Raji (cell line): ENCODE measurements around the gene FAM3A.

Experiments used
- POLR2A ChIP-seq: IDR thresholded peaks from 2 replicates; pipeline ENCODE4 v1.6.1; 2011; ENCODE audit warnings: low read depth, low read length, control low read depth; ENCODE audit not compliant: insufficient read depth

FAM3A gene

GRCh38 chrX:154534526-154535322 is 18.7 kb upstream of the FAM3A start:
- peak; percentile 33; the same call in 1 of the 2 replicates for TF ChIP-seq POLR2A

- TF ChIP-seq POLR2A, result no peak
These were observed 16.7 kb upstream of the FAM3A start for GRCh38 chrX:154532690-154533089.

GRCh38 chrX:154531626-154532025 is 15.6 kb upstream of the FAM3A start:
- TF ChIP-seq POLR2A, result no peak

- TF ChIP-seq POLR2A, result no peak
These were observed 14.3 kb upstream of the FAM3A start for GRCh38 chrX:154530286-154530685.

GRCh38 chrX:154529206-154529612 is 13.2 kb upstream of the FAM3A start:
- TF ChIP-seq POLR2A, result no peak

- TF ChIP-seq POLR2A, result 0 out of 2 replicates have a peak, but pooled peaks have one; percentile 29
These were observed 11.1 kb upstream of the FAM3A start for GRCh38 chrX:154526901-154527675.

- TF ChIP-seq POLR2A, result no peak
These were observed 9.8 kb upstream of the FAM3A start for GRCh38 chrX:154525606-154526490.

- TF ChIP-seq POLR2A, result no peak
These were observed 3.4 kb upstream of the FAM3A start for GRCh38 chrX:154519389-154519788.

GRCh38 chrX:154517101-154517781 is 1.2 kb upstream of the FAM3A start:
- TF ChIP-seq POLR2A, result no peak

- TF ChIP-seq POLR2A, result no peak
These were observed 646 bp upstream of the FAM3A start for GRCh38 chrX:154516656-154517100.

GRCh38 chrX:154515090-154515965 is 704 bp downstream of the FAM3A start:
- TF ChIP-seq POLR2A, result no peak

GRCh38 chrX:154513716-154514115 is 2.3 kb downstream of the FAM3A start:
- no peak for TF ChIP-seq POLR2A

GRCh38 chrX:154512879-154513553 is 3.0 kb downstream of the FAM3A start:
- no peak for TF ChIP-seq POLR2A
